Gastroesophageal sphincter (tissue), 4 donors: ENCODE results near the gene PLOD1. TPM values are rescaled to one million over a fixed set of nuclear protein-coding genes. Genes with fewer than 3 reads are reported as not detected.

Source experiments
- ATAC-seq: fragments of 150-250 bp; one replicate; pipeline ENCODE4 v1.9.1; 2016; ENCODE audit warnings: mild to moderate bottlenecking, moderate library complexity
- H3K27ac ChIP-seq, 4 donors: fragments of 200-600 bp; sonication (generic) in 3 of 4; 1 replicate in 3 of 4; 2 replicates in 1 of 4; pipeline ENCODE4 v1.5.1; 2016 to 2019
- H3K27me3 ChIP-seq: fragments of 200-600 bp; sonication (generic); one replicate; pipeline ENCODE4 v1.5.1; 2019
- H3K36me3 ChIP-seq, 2 donors: fragments of 200-600 bp; sonication (generic); one replicate each; pipeline ENCODE4 v1.5.1; 2019; ENCODE audit warnings: control low read depth in 1 of 2
- H3K4me1 ChIP-seq, 3 donors: fragments of 200-600 bp; sonication (generic); 1 replicate in 2 of 3; 2 replicates in 1 of 3; pipeline ENCODE4 v1.5.1; 2016 to 2019; ENCODE audit warnings: control low read depth in 2 of 3
- H3K4me3 ChIP-seq, 2 donors: fragments of 200-600 bp; sonication (generic); one replicate each; pipeline ENCODE4 v1.5.1; 2019; ENCODE audit warnings: mild to moderate bottlenecking in 1 of 2, moderate library complexity in 1 of 2
- H3K9me3 ChIP-seq, 3 donors: fragments of 200-600 bp; sonication (generic); one replicate each; pipeline ENCODE4 v1.5.1; 2017 to 2019; ENCODE audit warnings: control low read depth in 2 of 3
- EP300 ChIP-seq: sonication (generic); formaldehyde crosslinking; IDR thresholded peaks from one replicate; pipeline ENCODE4 v1.6.1; 2017; ENCODE audit warnings: antibody characterized with exemption, mild to moderate bottlenecking
- POLR2A ChIP-seq, 2 donors: fragments of 450-650 bp; IDR thresholded peaks; one replicate each; pipeline ENCODE4 v1.6.1; 2017; ENCODE audit warnings: antibody characterized with exemption in 2 of 2, mild to moderate bottlenecking in 2 of 2, moderate library complexity in 1 of 2
- POLR2AphosphoS5 ChIP-seq: sonication (generic); formaldehyde crosslinking; IDR thresholded peaks from one replicate; pipeline ENCODE4 v1.6.1; 2017; ENCODE audit warnings: antibody characterized with exemption
- WGBS, 2 donors: methylation state at CpG; one replicate each; pipeline ENCODE4 v1.1.5; 2018; ENCODE audit warnings: low coverage in 1 of 2; 5-methylcytosine and 5-hydroxymethylcytosine counted together
- total RNA-seq, 4 donors: library from RNA; depleted of rRNA; stranded (reverse); fragments of >200 nt; gene quantifications; one replicate each; pipeline ENCODE4 v1.1.0, GENCODE V29; 2016
- TF ChIP-seq, protein P1 (sequence below), 4 experiments: fragments of 200-600 bp in 2 of 4; fragments of 450-650 bp in 2 of 4; sonication (generic) in 1 of 4; IDR thresholded peaks; one replicate each; pipeline ENCODE4 v1.5.1; 2017 to 2019; ENCODE audit warnings: antibody characterized with exemption in 4 of 4, mild to moderate bottlenecking in 2 of 4, moderate library complexity in 2 of 4

PLOD1 gene
- total RNA-seq, 4 donors from 2014 or later: 66.5 to 125 (median 70.1) TPM

- H3K27ac ChIP-seq: peak overlapping the region in 3 of 4 donors; percentile 48 to 94 (median 91)
Observed at GRCh38 chr1:11984121-11984520, 49.6 kb downstream of the PLOD1 start.

GRCh38 chr1:11984576-11984975 is 50.1 kb downstream of the PLOD1 start:
- Histone ChIP-seq H3K4me3 (no peak overlapping the region), H3K27ac (peak overlapping the region in 3 of 4 donors; percentile 48 to 94 (median 91)), H3K9me3 (no peaks in the 10 kb centered on the region), H3K27me3 (no peaks in the 10 kb centered on the region), H3K4me1 (peaks cover 0 to 94% (median 19%) of the 10 kb centered on the region in 3 donors), H3K36me3 (peaks cover 0 to 78% of the 10 kb centered on the region in 2 donors)
- WGBS, 2 donors: 73% methylated on average over 6 of the region's 6 CpGs; no CpG with 5 or more reads in 1 of the 2 donors
- TF ChIP-seq POLR2AphosphoS5 (no peak), EP300 (no peak), POLR2A (IDR thresholded peaks at IDR 0.05) (no peak)
- TF ChIP-seq, protein P1, sequence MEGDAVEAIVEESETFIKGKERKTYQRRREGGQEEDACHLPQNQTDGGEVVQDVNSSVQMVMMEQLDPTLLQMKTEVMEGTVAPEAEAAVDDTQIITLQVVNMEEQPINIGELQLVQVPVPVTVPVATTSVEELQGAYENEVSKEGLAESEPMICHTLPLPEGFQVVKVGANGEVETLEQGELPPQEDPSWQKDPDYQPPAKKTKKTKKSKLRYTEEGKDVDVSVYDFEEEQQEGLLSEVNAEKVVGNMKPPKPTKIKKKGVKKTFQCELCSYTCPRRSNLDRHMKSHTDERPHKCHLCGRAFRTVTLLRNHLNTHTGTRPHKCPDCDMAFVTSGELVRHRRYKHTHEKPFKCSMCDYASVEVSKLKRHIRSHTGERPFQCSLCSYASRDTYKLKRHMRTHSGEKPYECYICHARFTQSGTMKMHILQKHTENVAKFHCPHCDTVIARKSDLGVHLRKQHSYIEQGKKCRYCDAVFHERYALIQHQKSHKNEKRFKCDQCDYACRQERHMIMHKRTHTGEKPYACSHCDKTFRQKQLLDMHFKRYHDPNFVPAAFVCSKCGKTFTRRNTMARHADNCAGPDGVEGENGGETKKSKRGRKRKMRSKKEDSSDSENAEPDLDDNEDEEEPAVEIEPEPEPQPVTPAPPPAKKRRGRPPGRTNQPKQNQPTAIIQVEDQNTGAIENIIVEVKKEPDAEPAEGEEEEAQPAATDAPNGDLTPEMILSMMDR (IDR thresholded peaks at IDR 0.05): no peak
- ATAC-seq: no peak

More at GRCh38 chr1:11984121-11984520, 49.6 kb downstream of the PLOD1 start:
- no peak for ATAC-seq
- no peak for TF ChIP-seq POLR2AphosphoS5
- no peak for TF ChIP-seq EP300
- TF ChIP-seq, protein P1 (IDR thresholded peaks at IDR 0.05): no peak
- no peak for TF ChIP-seq POLR2A (IDR thresholded peaks at IDR 0.05)
- H3K4me1 ChIP-seq: peaks cover 0 to 94% (median 24%) of the 10 kb centered on the region in 3 donors
- H3K36me3 ChIP-seq: peaks cover 0 to 73% of the 10 kb centered on the region in 2 donors
- 80 to 95% methylated on average over 2 to 4 of the region's 5 CpGs for WGBS, 2 donors
- H3K9me3 ChIP-seq: no peaks in the 10 kb centered on the region
- no peaks in the 10 kb centered on the region for H3K27me3 ChIP-seq
- H3K4me3 ChIP-seq: no peak overlapping the region

DNA sequence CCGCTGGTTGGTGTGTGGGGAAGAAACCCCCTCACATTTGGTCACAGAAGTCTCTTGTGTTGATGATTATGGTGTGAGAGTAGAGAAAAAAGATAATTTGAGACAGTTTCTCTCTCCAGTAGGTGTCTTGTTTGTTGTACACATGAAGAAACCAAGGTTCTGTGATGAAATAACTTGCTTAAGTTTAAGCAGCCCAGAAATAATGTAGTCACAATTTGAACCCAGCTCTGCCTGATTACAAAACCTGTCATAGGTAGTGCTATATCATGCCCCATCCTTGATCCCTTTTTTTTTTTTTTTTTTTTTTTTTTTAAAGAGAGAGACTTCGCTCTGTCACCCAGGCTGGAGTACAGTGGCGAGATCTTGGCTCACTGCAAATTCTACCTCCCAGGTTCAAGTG is 50.7 kb downstream of the PLOD1 start:
- no peak for ATAC-seq

DNA sequence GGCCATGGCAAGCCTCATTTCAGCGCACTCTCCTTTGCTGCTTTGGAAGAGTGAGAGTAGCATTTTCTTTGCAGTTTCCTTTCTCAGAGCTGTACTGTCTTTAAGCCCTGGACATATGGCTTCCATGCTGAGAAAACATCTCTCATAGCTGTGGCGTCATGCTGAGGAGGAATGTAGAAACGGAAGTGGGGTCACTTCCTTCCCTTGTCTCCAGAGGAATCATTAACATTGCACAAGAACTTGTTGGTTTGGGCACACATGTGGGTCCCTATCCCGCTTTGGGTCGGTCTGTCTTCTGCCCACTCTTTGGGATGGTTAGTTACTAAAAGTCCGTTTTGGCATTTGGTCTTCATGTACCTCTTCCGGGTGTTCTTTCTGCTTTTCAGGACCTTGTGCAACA is 51.3 kb downstream of the PLOD1 start:
- H3K4me1 ChIP-seq: peaks cover 0 to 99% (median 21%) of the 10 kb centered on the region in 3 donors
- ATAC-seq: no peak
- peak overlapping the region in 3 of 4 donors; percentile 71 to 94 (median 91) for H3K27ac ChIP-seq
- H3K27me3 ChIP-seq: no peaks in the 10 kb centered on the region
- peaks cover 0 to 90% of the 10 kb centered on the region in 2 donors for H3K36me3 ChIP-seq
- WGBS, 2 donors: 65 to 84% methylated on average over 3 to 7 of the region's 7 CpGs
- no peak overlapping the region for H3K4me3 ChIP-seq
- H3K9me3 ChIP-seq: no peaks in the 10 kb centered on the region
- no peak for TF ChIP-seq EP300
- TF ChIP-seq, protein P1 (IDR thresholded peaks at IDR 0.05): no peak
- TF ChIP-seq POLR2AphosphoS5: no peak
- no peak for TF ChIP-seq POLR2A (IDR thresholded peaks at IDR 0.05)

More for the DNA sequence above, 50.7 kb downstream of the PLOD1 start:
- Histone ChIP-seq H3K4me1 (peaks cover 0 to 97% (median 19%) of the 10 kb centered on the region in 3 donors), H3K27me3 (no peaks in the 10 kb centered on the region), H3K27ac (peak overlapping the region in 3 of 4 donors; percentile 71 to 94 (median 91)), H3K9me3 (no peaks in the 10 kb centered on the region), H3K36me3 (peaks cover 0 to 84% of the 10 kb centered on the region in 2 donors), H3K4me3 (no peak overlapping the region)
- 80% methylated on average over 1 of the region's 3 CpGs; no CpG with 5 or more reads in 1 of the 2 donors for WGBS, 2 donors
- TF ChIP-seq, protein P1 (IDR thresholded peaks at IDR 0.05): no peak
- TF ChIP-seq POLR2A (IDR thresholded peaks at IDR 0.05): no peak
- TF ChIP-seq POLR2AphosphoS5: no peak
- TF ChIP-seq EP300: no peak

GRCh38 chr1:11989669-11990068 is 55.2 kb downstream of the PLOD1 start:
- H3K9me3 ChIP-seq: no peaks in the 10 kb centered on the region
- ATAC-seq: no peak
- TF ChIP-seq, protein P1 (IDR thresholded peaks at IDR 0.05): no peak
- no peak for TF ChIP-seq EP300
- TF ChIP-seq POLR2A (IDR thresholded peaks at IDR 0.05): no peak
- TF ChIP-seq POLR2AphosphoS5: no peak
- peak overlapping the region; percentile 84 to 96 (median 92) for H3K27ac ChIP-seq
- H3K27me3 ChIP-seq: no peaks in the 10 kb centered on the region
- peaks cover 0 to 93% of the 10 kb centered on the region in 2 donors for H3K36me3 ChIP-seq
- no peak overlapping the region for H3K4me3 ChIP-seq
- WGBS, 2 donors: 80 to 96% methylated on average over 6 to 7 of the region's 7 CpGs
- H3K4me1 ChIP-seq: peaks cover 4 to 79% (median 12%) of the 10 kb centered on the region in 3 donors
